ENCODE measurements around the gene BMPR1B.

- TF ChIP-seq CTCF (IDR thresholded peaks at IDR 0.05; ENCODE audit: low read length) = no peak
- no peak for TF ChIP-seq EZH2phosphoT487 (IDR thresholded peaks at IDR 0.05; ENCODE audit: low read length)
Observed at GRCh38 chr4:94995684-94996394, 238.1 kb downstream of the BMPR1B start.

All from MM.1S (cell line).